H1 (cell line): ENCODE data around the gene SPEF2. TPM values are rescaled to one million over a fixed set of nuclear protein-coding genes. Genes with fewer than 3 reads are reported as not detected.

Experiments used
- CTCF ChIA-PET: fragments of 300-600 bp; sonication (Branson Sonifier 250); formaldehyde crosslinking; loops from one replicate; lab custom pipeline; 2021; ENCODE audit not compliant: partially characterized antibody; lab: Charles Lee
- POLR2A ChIA-PET: fragments of 300-600 bp; sonication (Branson Sonifier 250); formaldehyde crosslinking; loops from one replicate; lab custom pipeline; 2021; ENCODE audit warnings: inconsistent platforms; ENCODE audit not compliant: partially characterized antibody; lab: Charles Lee
- DNase-seq, 2 experiments: peaks; one replicate each; pipeline versions ENCODE4 v3.0.0 to v3.0.0-alpha.2; 2010 to 2022; ENCODE audit warnings: low spot score in 2 of 2, low read depth in 1 of 2, mixed read lengths in 1 of 2
- FAIRE-seq: peaks from 2 replicates; lab custom pipeline; 2011; peaks lifted over from hg19 to GRCh38; lab: Jason Lieb, UNC
- H2AFZ ChIP-seq: 2 replicates; pipeline ENCODE4 v1.8.1; 2012; ENCODE audit warnings: low read length, inconsistent platforms
- H2AK5ac ChIP-seq: 2 replicates; pipeline ENCODE4 v1.6.1; 2013; ENCODE audit warnings: low read depth, low read length
- H2BK120ac ChIP-seq: replicated peaks from 2 replicates; pipeline ENCODE3; 2013; ENCODE audit warnings: low read depth, low read length, inconsistent platforms
- H2BK12ac ChIP-seq: 2 replicates; pipeline ENCODE4 v1.6.1; 2013; ENCODE audit warnings: low read depth, low read length
- H2BK15ac ChIP-seq: 2 replicates; pipeline ENCODE4 v1.6.1; 2013; ENCODE audit warnings: low read length
- H2BK20ac ChIP-seq: 2 replicates; pipeline ENCODE4 v1.6.1; 2013; ENCODE audit warnings: low read length
- H2BK5ac ChIP-seq: 2 replicates; pipeline ENCODE4 v1.6.1; 2013; ENCODE audit warnings: low read depth, low read length
- H3K14ac ChIP-seq: 2 replicates; pipeline ENCODE4 v1.6.1; 2013; ENCODE audit warnings: inconsistent platforms; ENCODE audit not compliant: insufficient read length
- H3K18ac ChIP-seq: 2 replicates; pipeline ENCODE4 v1.6.1; 2013; ENCODE audit warnings: low read length; ENCODE audit errors: extremely low read depth
- H3K23ac ChIP-seq: 2 replicates; pipeline ENCODE4 v1.6.1; 2013; ENCODE audit warnings: inconsistent platforms; ENCODE audit not compliant: insufficient read length
- H3K23me2 ChIP-seq: 2 replicates; pipeline ENCODE4 v1.6.1; 2013; ENCODE audit warnings: low read depth, low read length
- H3K27ac ChIP-seq: 2 replicates; pipeline ENCODE4 v1.6.1; 2011; ENCODE audit warnings: low read depth, low read length, inconsistent platforms
- H3K27me3 ChIP-seq, 4 experiments: replicated peaks in 1 of 4; 1 replicate in 1 of 4; 2 replicates in 3 of 4; pipeline versions ENCODE4 v1.6.1 to v1.8.1; 2011 to 2013; ENCODE audit warnings: low read length in 3 of 4, mild to moderate bottlenecking in 3 of 4, inconsistent platforms in 2 of 4, mixed read lengths in 2 of 4, moderate library complexity in 1 of 4; ENCODE audit not compliant: control insufficient read depth in 3 of 4, insufficient read depth in 3 of 4; ENCODE audit errors: extremely low read depth in 1 of 4
- H3K36me3 ChIP-seq, 4 experiments: 2 replicates each; pipeline versions ENCODE4 v1.6.1 to v1.8.1; 2011 to 2013; ENCODE audit warnings: mild to moderate bottlenecking in 4 of 4, low read length in 3 of 4, moderate library complexity in 2 of 4, control low read depth in 1 of 4, inconsistent platforms in 1 of 4; ENCODE audit not compliant: insufficient read depth in 4 of 4, control insufficient read depth in 2 of 4
- H3K4ac ChIP-seq: replicated peaks from 2 replicates; pipeline ENCODE3; 2013; ENCODE audit warnings: low read length, low read depth, mixed read lengths, inconsistent platforms; ENCODE audit not compliant: insufficient read length
- H3K4me1 ChIP-seq, 4 experiments: replicated peaks in 1 of 4; 1 replicate in 1 of 4; 2 replicates in 3 of 4; pipeline versions ENCODE4 v1.6.1 to v1.8.1; 2011 to 2013; ENCODE audit warnings: low read length in 3 of 4, inconsistent platforms in 2 of 4, mixed read lengths in 1 of 4; ENCODE audit not compliant: insufficient read depth in 4 of 4, control insufficient read depth in 3 of 4
- H3K4me2 ChIP-seq, 2 experiments: 2 replicates each; pipeline versions ENCODE4 v1.6.1 to v1.8.1; 2011 to 2013; ENCODE audit warnings: low read depth in 2 of 2, low read length in 2 of 2, control low read depth in 1 of 2, inconsistent platforms in 1 of 2, mild to moderate bottlenecking in 1 of 2; ENCODE audit not compliant: insufficient read depth in 1 of 2
- H3K4me3 ChIP-seq, 4 experiments: fragments of 200-600, 300-600 bp in 1 of 4; sonication (generic), shearing (Covaris generic), sonication (Bioruptor Twin) in 1 of 4; 2 replicates each; pipeline versions ENCODE4 v1.5.1 to v1.8.1; 2011 to 2016; ENCODE audit warnings: low read length in 4 of 4, low read depth in 3 of 4, control low read depth in 2 of 4, inconsistent platforms in 2 of 4, mild to moderate bottlenecking in 2 of 4, mixed read lengths in 1 of 4, moderate library complexity in 1 of 4; ENCODE audit not compliant: insufficient read depth in 2 of 4; ENCODE audit errors: extremely low read depth in 1 of 4
- H3K56ac ChIP-seq: replicated peaks from 2 replicates; pipeline ENCODE3; 2013; ENCODE audit warnings: low read depth, mild to moderate bottlenecking, mixed read lengths, low read length, inconsistent platforms; ENCODE audit not compliant: insufficient read length
- H3K79me1 ChIP-seq: 2 replicates; pipeline ENCODE4 v1.6.1; 2013; ENCODE audit warnings: low read depth, low read length, control low read depth
- H3K79me2 ChIP-seq, 2 experiments: 2 replicates each; pipeline versions ENCODE4 v1.6.1 to v1.8.1; 2012 to 2013; ENCODE audit warnings: low read length in 2 of 2, mild to moderate bottlenecking in 2 of 2, inconsistent platforms in 1 of 2; ENCODE audit not compliant: insufficient read depth in 2 of 2, control insufficient read depth in 1 of 2
- H3K9ac ChIP-seq, 4 experiments: replicated peaks in 1 of 4; 1 replicate in 1 of 4; 2 replicates in 3 of 4; pipeline versions ENCODE4 v1.6.1 to v1.8.1; 2011 to 2013; ENCODE audit warnings: low read depth in 3 of 4, low read length in 3 of 4, control low read depth in 2 of 4, mild to moderate bottlenecking in 2 of 4, moderate library complexity in 2 of 4, inconsistent platforms in 1 of 4; ENCODE audit errors: extremely low read depth in 1 of 4
- H3K9me3 ChIP-seq, 2 experiments: 2 replicates each; pipeline versions ENCODE4 v1.6.1 to v1.8.1; 2012 to 2013; ENCODE audit warnings: mild to moderate bottlenecking in 2 of 2, moderate library complexity in 2 of 2, control low read depth in 1 of 2, inconsistent platforms in 1 of 2, low read depth in 1 of 2, low read length in 1 of 2, mixed read lengths in 1 of 2; ENCODE audit not compliant: insufficient read depth in 2 of 2
- H4K20me1 ChIP-seq, 2 experiments: replicated peaks in 1 of 2; 2 replicates each; pipeline versions ENCODE3 to v1.8.1; 2011 to 2013; ENCODE audit warnings: inconsistent platforms in 2 of 2, low read length in 2 of 2, mild to moderate bottlenecking in 1 of 2; ENCODE audit not compliant: insufficient read depth in 2 of 2, control insufficient read depth in 1 of 2
- H4K5ac ChIP-seq: 2 replicates; pipeline ENCODE4 v1.6.1; 2013; ENCODE audit warnings: low read length, low read depth, mixed read lengths, inconsistent platforms; ENCODE audit not compliant: insufficient read length
- H4K8ac ChIP-seq: 2 replicates; pipeline ENCODE4 v1.8.0; 2013; ENCODE audit warnings: mild to moderate bottlenecking, moderate library complexity, low read length, inconsistent platforms; ENCODE audit not compliant: insufficient read depth; ENCODE audit errors: extremely low read depth
- H4K91ac ChIP-seq: replicated peaks from 2 replicates; pipeline ENCODE3; 2013; ENCODE audit warnings: low read length, mixed read lengths, inconsistent platforms; ENCODE audit not compliant: insufficient read length
- EGR1 ChIP-seq: IDR thresholded peaks from 2 replicates; pipeline ENCODE4 v1.6.1; 2011; ENCODE audit warnings: low read depth, low read length, borderline replicate concordance
- JUND ChIP-seq: IDR thresholded peaks from 2 replicates; pipeline ENCODE4 v1.6.1; 2011; ENCODE audit warnings: mild to moderate bottlenecking, improper control_type of control experiment, low read length
- RBBP5 ChIP-seq: IDR thresholded peaks from 2 replicates; pipeline ENCODE4 v1.7.1; 2012; ENCODE audit warnings: low read depth, mild to moderate bottlenecking, inconsistent platforms, low read length, moderate library complexity, borderline replicate concordance
- SIN3A ChIP-seq, 2 experiments: IDR thresholded peaks in 1 of 2; conservative IDR thresholded peaks in 1 of 2; 2 replicates each; pipeline ENCODE4 v1.6.1; 2011 to 2012; ENCODE audit warnings: low read length in 2 of 2, improper control_type of control experiment in 1 of 2, low read depth in 1 of 2, mild to moderate bottlenecking in 1 of 2
- SP2 ChIP-seq: IDR thresholded peaks from 2 replicates; pipeline ENCODE4 v1.6.1; 2012; ENCODE audit warnings: mild to moderate bottlenecking, low read length, inconsistent platforms
- WGBS, 2 experiments: shearing (Covaris generic) in 1 of 2; methylation state at CpG; one replicate each; pipeline versions ENCODE4 v1.1.6 to v1.1.7; 2013 to 2015; ENCODE audit warnings: low lambda C conversion rate in 2 of 2, mixed read lengths in 2 of 2, inconsistent platforms in 1 of 2, low coverage in 1 of 2, missing lambda C conversion rate in 1 of 2; ENCODE audit not compliant: insufficient replicate concordance in 2 of 2, insufficient coverage in 1 of 2, insufficient read length in 1 of 2; ENCODE audit errors: extremely low coverage in 1 of 2, missing lambda C conversion rate in 1 of 2; 5-methylcytosine and 5-hydroxymethylcytosine counted together
- polyA plus RNA-seq, 7 experiments: library from polyadenylated mRNA; depleted of rRNA in 3 of 7; stranded (reverse) in 5 of 7; unstranded in 2 of 7; fragments of >200 nt in 5 of 7; fragments of 200-250 nt in 2 of 7; gene quantifications; 1 replicate in 5 of 7; 2 replicates in 1 of 7; 4 replicates in 1 of 7; pipeline versions ENCODE4 v1.2.1 to v1.2.3, GENCODE V29; 2011 to 2013; ENCODE audit warnings: missing spikeins in 2 of 7, mixed read lengths in 2 of 7
- total RNA-seq: library from RNA; stranded (reverse); fragmentation: NEBNext Ultra II Directional; extraction: Animal tissue kit (Norgen Biotek cat#: 25700); gene quantifications from 2 replicates; pipeline ENCODE4 v1.2.1, GENCODE V29; 2021

Gene SPEF2
- total and polyA plus RNA-seq, 2 of the 8 experiments (the other 6 are each of a cell fraction or from before 2014, with no cell fraction given) = 0.14 to 0.73 TPM

DNA sequence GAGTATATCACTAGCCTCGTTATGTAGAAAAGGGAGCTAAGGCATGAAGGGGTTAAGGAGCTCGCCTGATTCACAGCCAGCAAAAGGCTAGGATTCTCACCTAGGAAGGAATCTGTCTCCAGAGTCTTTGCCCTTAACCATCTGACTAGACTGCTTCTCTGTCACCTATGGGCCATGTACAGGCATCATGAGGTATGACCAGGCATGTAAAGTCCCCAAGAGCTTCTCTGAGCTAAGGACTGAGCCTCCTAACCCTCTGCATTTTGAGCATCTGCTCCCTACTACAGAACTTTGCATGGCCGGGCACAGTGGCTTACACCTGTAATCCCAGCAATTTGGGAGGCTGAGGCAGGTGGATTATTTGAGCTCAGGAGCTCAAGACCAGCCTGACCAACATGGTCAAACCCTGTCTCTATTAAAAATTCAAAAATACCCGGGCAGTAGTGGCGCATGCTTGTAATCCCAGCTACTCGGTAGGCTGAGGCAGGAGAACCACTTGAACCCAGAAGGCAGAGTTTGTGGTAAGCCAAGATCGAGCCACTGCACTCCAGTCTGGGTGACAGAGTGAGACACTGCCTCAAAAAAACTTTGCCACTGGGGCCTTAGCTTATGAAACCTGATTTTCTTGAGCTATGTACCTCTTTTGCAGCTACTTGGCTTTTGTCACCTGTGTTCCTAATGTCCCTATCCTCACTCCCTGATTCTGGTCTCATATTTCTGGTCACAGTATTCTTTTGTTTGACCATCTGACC, 205.9 kb downstream of the SPEF2 start:
- Histone ChIP-seq H2AFZ (no peak overlapping the region), H2BK5ac (no peak overlapping the region), H3K4me1 (no peaks in the 10 kb centered on the region), H2AK5ac (no peak overlapping the region), H3K36me3 (no peaks in the 10 kb centered on the region; a peak in 1 of 8 replicates), H3K27ac (no peak overlapping the region), H4K8ac (no peak overlapping the region), H2BK120ac (no peak overlapping the region), H2BK15ac (no peak overlapping the region), H3K23me2 (no peaks in the 10 kb centered on the region), H3K79me1 (no peaks in the 10 kb centered on the region), H2BK20ac (no peak overlapping the region), H3K9ac (no peak overlapping the region), H2BK12ac (no peak overlapping the region), H3K4ac (no peak overlapping the region), H3K27me3 (no peaks in the 10 kb centered on the region), H3K4me2 (no peak overlapping the region), H3K4me3 (no peak overlapping the region), H4K20me1 (no peaks in the 10 kb centered on the region), H3K79me2 (no peaks in the 10 kb centered on the region), H3K18ac (no peak overlapping the region), H3K14ac (no peak overlapping the region), H4K5ac (no peak overlapping the region), H3K23ac (no peak overlapping the region), H3K9me3 (no peaks in the 10 kb centered on the region), H4K91ac (no peak overlapping the region), H3K56ac (no peak overlapping the region)
- no peak for TF ChIP-seq RBBP5
- TF ChIP-seq EGR1 = no peak
- no peak for TF ChIP-seq SP2
- no peak for TF ChIP-seq JUND
- no peak for TF ChIP-seq SIN3A (conservative IDR thresholded peaks at IDR 0.05 in 1 of 2, IDR thresholded peaks at IDR 0.05 in 1 of 2; ENCODE audit: low read depth in 1 of 2, low read length in 2 of 2)
- ChIA-PET POLR2A (interaction anchor here (0.9 kb wide), 1 partner anchor 10 kb away, joined by 3 read pairs; no protein-coding TSS in a partner anchor), CTCF (interaction anchor here (1.2 to 2.1 kb wide), 7 partner anchors 10 to 103 kb away, joined by 3 to 8 read pairs (median 5); no protein-coding TSS in a partner anchor)
- FAIRE-seq (no peak), DNase-seq (no peak)
- WGBS, 2 experiments = 84% methylated on average over 7 of the region's 7 CpGs; no CpG with 5 or more reads in 1 of the 2 experiments
